ENCODE data around the gene SLC12A7. TPM values are rescaled to one million over a fixed set of nuclear protein-coding genes. Genes with fewer than 3 reads are reported as not detected.
"Not testable (repeated sequence)": the region's sequence is repeated elsewhere in the genome, so short reads cannot be mapped to it uniquely, and the experiment has no call there.

SLC12A7 gene
- total RNA-seq, 4 donors from 2014 or later: 26.1 to 41.6 (median 29.1) TPM

DNA sequence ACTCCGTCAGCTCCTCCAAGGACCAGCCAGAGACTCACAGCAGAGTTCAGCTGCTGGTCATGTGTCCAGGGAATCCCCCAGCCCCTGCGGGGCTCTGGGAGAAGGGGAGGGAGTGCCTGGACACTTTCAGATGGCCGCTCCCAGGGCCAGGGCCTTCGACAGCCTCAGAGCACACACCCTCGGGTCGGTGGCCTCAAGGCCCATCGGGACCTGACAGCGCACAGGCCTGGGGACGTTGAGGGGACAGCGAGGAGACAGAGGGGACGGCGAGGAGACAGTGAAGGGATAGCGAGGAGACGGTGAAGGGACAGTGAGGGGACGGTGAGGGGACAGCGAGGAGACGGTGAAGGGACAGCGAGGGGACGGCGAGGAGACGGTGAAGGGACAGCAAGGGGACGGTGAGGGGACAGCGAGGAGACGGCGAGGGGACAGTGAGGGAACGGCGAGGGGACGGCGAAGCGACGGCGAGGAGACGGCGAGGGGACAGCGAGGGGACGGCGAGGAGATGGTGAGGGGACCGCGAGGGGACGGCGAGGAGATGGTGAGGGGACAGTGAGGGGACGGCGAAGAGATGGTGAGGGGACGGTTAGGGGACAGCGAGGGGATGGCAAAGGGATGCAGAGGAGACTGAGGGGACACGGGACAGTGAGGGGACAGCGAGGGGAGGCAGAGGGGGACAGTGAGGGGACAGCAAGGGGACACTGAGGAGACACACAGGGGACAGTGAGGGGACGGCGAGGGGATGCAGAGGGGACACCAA is 47.3 kb downstream of the SLC12A7 start:
- Histone ChIP-seq H3K4me3 (replicated peaks in 1 of 3) (no peak overlapping the region), H3K4me1 (no peaks in the 10 kb centered on the region), H3K27me3 (no peaks in the 10 kb centered on the region), H3K27ac (no peak overlapping the region), H3K9me3 (no peaks in the 10 kb centered on the region), H3K36me3 (peaks cover 36 to 50% of the 10 kb centered on the region in 2 donors)
- 88 to 90% methylated on average over 47 to 48 of the region's 49 CpGs for WGBS, 2 donors
- DNase-seq: no peak
- intact Hi-C loops (cut with DNase I): no loop called here
- TF ChIP-seq POLR2A (IDR thresholded peaks at IDR 0.05) (no peak), CTCF (IDR thresholded peaks at IDR 0.05) (no peak)

- TF ChIP-seq CTCF (IDR thresholded peaks at IDR 0.05) (no peak), POLR2A (IDR thresholded peaks at IDR 0.05) (no peak)
- intact Hi-C loops (cut with DNase I): no loop called here
- Histone ChIP-seq H3K27ac (no peak overlapping the region), H3K4me3 (replicated peaks in 1 of 3) (no peak overlapping the region), H3K27me3 (no peaks in the 10 kb centered on the region), H3K36me3 (peaks cover 33 to 54% of the 10 kb centered on the region in 2 donors), H3K4me1 (no peaks in the 10 kb centered on the region), H3K9me3 (no peaks in the 10 kb centered on the region)
- DNase-seq: no peak
- 96 to 97% methylated on average over 12 to 44 of the region's 56 CpGs for WGBS, 2 donors
These were observed 48.0 kb downstream of the SLC12A7 start for GRCh38 chr5:1063661-1064382.

- WGBS, 2 donors: 94 to 98% methylated on average over 18 to 21 of the region's 36 CpGs
- no peak for TF ChIP-seq CTCF (IDR thresholded peaks at IDR 0.05)
- no peak for TF ChIP-seq POLR2A (IDR thresholded peaks at IDR 0.05)
- Histone ChIP-seq H3K36me3 (peaks cover 35 to 57% of the 10 kb centered on the region in 2 donors), H3K27me3 (no peaks in the 10 kb centered on the region), H3K27ac (no peak overlapping the region), H3K4me1 (no peaks in the 10 kb centered on the region), H3K4me3 (replicated peaks in 1 of 3) (no peak overlapping the region), H3K9me3 (no peaks in the 10 kb centered on the region)
- no peak for DNase-seq
- intact Hi-C loops (cut with DNase I): no loop called here
These were observed 48.9 kb downstream of the SLC12A7 start for GRCh38 chr5:1062761-1063568.

DNA sequence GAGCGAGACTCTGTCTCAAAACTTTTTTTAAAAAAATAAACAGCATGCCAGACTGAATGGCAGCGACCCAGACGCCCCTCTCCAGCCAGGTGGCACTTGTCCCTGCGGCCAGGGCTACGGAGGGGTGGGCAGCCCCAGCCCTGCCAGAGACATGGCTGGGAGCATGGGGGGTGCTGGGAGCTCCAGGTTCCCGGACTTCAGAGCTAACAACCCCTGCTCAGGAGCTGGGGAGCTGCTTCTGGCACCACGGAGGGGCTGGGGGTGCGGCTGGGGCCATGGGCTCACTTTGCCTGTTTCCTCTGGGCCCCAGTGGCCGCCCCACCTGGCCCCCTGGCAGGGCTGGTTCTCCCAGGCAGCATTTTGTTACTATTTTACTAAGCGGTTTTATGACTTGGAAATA is 49.9 kb downstream of the SLC12A7 start:
- WGBS, 2 donors: 90 to 92% methylated on average over 5 to 10 of the region's 10 CpGs
- no peak for DNase-seq
- TF ChIP-seq CTCF (IDR thresholded peaks at IDR 0.05): no peak
- TF ChIP-seq POLR2A (IDR thresholded peaks at IDR 0.05): no peak

DNA sequence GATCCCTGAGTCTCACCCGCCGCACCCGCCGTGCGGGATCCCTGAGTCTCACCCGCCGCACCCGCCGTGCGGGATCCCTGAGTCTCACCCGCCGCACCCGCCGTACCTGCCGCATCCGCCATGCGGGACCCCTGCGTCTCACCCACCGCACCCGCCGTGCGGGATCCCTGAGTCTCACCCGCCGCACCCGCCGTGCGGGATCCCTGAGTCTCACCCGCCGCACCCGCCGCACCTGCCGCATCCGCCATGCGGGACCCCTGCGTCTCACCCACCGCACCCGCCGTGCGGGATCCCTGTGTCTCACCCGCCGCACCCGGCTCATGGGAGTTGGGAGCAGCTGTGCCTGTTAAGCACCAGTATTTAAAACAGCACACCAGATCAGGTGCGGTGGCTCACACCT is 50.6 kb downstream of the SLC12A7 start:
- 88 to 97% methylated on average over 8 to 14 of the region's 43 CpGs for WGBS, 2 donors
- H3K4me1 ChIP-seq; DNase-seq; H3K27me3 ChIP-seq; H3K4me3 ChIP-seq (replicated peaks in 1 of 3); intact Hi-C loops (cut with DNase I); H3K9me3 ChIP-seq; H3K27ac ChIP-seq: not testable (repeated sequence)
- peaks cover 46 to 58% of the 10 kb centered on the region in 2 donors for H3K36me3 ChIP-seq

More for the DNA sequence above, 49.9 kb downstream of the SLC12A7 start:
- Histone ChIP-seq H3K27ac (no peak overlapping the region), H3K4me3 (replicated peaks in 1 of 3) (no peak overlapping the region), H3K27me3 (no peaks in the 10 kb centered on the region), H3K36me3 (peaks cover 40 to 55% of the 10 kb centered on the region in 2 donors), H3K4me1 (no peaks in the 10 kb centered on the region), H3K9me3 (no peaks in the 10 kb centered on the region)
- intact Hi-C loops (cut with DNase I): no loop called here

Data from thyroid gland (tissue), 4 donors.